DOHH2 (cell line): ENCODE measurements around the gene NFATC2IP.

ENCODE experiments used
- H3F3A ChIP-seq: fragments of 200-600 bp; sonication (generic), shearing (Covaris generic); 2 replicates; pipeline ENCODE4 v1.6.0; 2016; ENCODE audit warnings: antibody characterized with exemption, mild to moderate bottlenecking; ENCODE audit not compliant: control insufficient read depth, insufficient read depth
- H3K27ac ChIP-seq: fragments of 200-600 bp; sonication (generic); 2 replicates; pipeline ENCODE4 v1.5.1; 2014; ENCODE audit warnings: low read depth, mild to moderate bottlenecking, low read length, moderate library complexity
- H3K27me3 ChIP-seq: fragments of 200-600 bp; sonication (generic); 2 replicates; pipeline ENCODE4 v1.6.1; 2014; ENCODE audit warnings: mild to moderate bottlenecking, low read length, mixed read lengths; ENCODE audit not compliant: control insufficient read depth
- H3K36me3 ChIP-seq: fragments of 200-600 bp; sonication (generic); 2 replicates; pipeline ENCODE4 v1.6.1; 2014; ENCODE audit warnings: mild to moderate bottlenecking, low read length, moderate library complexity, mixed read lengths; ENCODE audit not compliant: control insufficient read depth
- H3K4me1 ChIP-seq: fragments of 200-600 bp; sonication (generic); 2 replicates; pipeline ENCODE4 v1.6.1; 2014; ENCODE audit warnings: mild to moderate bottlenecking, low read length, mixed read lengths; ENCODE audit not compliant: control insufficient read depth
- H3K4me2 ChIP-seq: fragments of 200-600 bp; sonication (generic); 2 replicates; pipeline ENCODE4 v1.6.0; 2014; ENCODE audit warnings: mild to moderate bottlenecking, low read length, moderate library complexity
- H3K4me3 ChIP-seq: fragments of 200-600 bp; sonication (generic); 2 replicates; pipeline ENCODE4 v1.5.1; 2014; ENCODE audit warnings: mild to moderate bottlenecking, low read length, mixed read lengths
- H3K79me2 ChIP-seq: fragments of 200-600 bp; sonication (generic); 2 replicates; pipeline ENCODE4 v1.6.1; 2014; ENCODE audit warnings: mild to moderate bottlenecking, low read length, mixed read lengths; ENCODE audit not compliant: control insufficient read depth
- H3K9me2 ChIP-seq: fragments of 200-600 bp; sonication (generic); replicated peaks from 2 replicates; pipeline ENCODE4 v1.6.1; 2014; ENCODE audit warnings: mild to moderate bottlenecking, low read length, mixed read lengths; ENCODE audit not compliant: control insufficient read depth
- H3K9me3 ChIP-seq: fragments of 200-600 bp; sonication (generic); 2 replicates; pipeline ENCODE4 v1.6.1; 2014; ENCODE audit warnings: antibody characterized with exemption, low read length, mixed read lengths; ENCODE audit not compliant: control insufficient read depth, insufficient read depth
- H4K20me1 ChIP-seq: fragments of 200-600 bp; sonication (generic); 2 replicates; pipeline ENCODE4 v1.6.0; 2014; ENCODE audit warnings: low read depth, mild to moderate bottlenecking, antibody characterized with exemption, low read length, moderate library complexity; ENCODE audit not compliant: control insufficient read depth, insufficient read depth
- EZH2phosphoT487 ChIP-seq: fragments of 200-600 bp; sonication (generic); IDR thresholded peaks from 2 replicates; pipeline ENCODE4 v1.6.1; 2017; ENCODE audit warnings: borderline replicate concordance, mild to moderate bottlenecking, antibody characterized with exemption, low read length, moderate library complexity, mixed read lengths
- TF ChIP-seq, protein P1 (sequence below): fragments of 200-600 bp; sonication (generic); IDR thresholded peaks from one replicate; pipeline ENCODE4 v1.5.1; 2014; ENCODE audit warnings: antibody characterized with exemption, mild to moderate bottlenecking, low read depth, low read length; ENCODE audit not compliant: poor library complexity, severe bottlenecking

Gene NFATC2IP

GRCh38 chr16:28987170-28987853, 36.6 kb downstream of the NFATC2IP start:
- Histone ChIP-seq H3K9me2 (no peaks in the 10 kb centered on the region), H3K4me2 (no peak overlapping the region), H3K4me3 (no peak overlapping the region), H3F3A (no peaks in the 10 kb centered on the region), H3K27me3 (no peaks in the 10 kb centered on the region), H4K20me1 (no peaks in the 10 kb centered on the region), H3K4me1 (peaks cover 16% of the 10 kb centered on the region), H3K9me3 (no peaks in the 10 kb centered on the region), H3K79me2 (no peaks in the 10 kb centered on the region), H3K36me3 (peaks cover under 1% of the 10 kb centered on the region), H3K27ac (no peak overlapping the region)
- TF ChIP-seq EZH2phosphoT487, result no peak
- TF ChIP-seq, protein P1, sequence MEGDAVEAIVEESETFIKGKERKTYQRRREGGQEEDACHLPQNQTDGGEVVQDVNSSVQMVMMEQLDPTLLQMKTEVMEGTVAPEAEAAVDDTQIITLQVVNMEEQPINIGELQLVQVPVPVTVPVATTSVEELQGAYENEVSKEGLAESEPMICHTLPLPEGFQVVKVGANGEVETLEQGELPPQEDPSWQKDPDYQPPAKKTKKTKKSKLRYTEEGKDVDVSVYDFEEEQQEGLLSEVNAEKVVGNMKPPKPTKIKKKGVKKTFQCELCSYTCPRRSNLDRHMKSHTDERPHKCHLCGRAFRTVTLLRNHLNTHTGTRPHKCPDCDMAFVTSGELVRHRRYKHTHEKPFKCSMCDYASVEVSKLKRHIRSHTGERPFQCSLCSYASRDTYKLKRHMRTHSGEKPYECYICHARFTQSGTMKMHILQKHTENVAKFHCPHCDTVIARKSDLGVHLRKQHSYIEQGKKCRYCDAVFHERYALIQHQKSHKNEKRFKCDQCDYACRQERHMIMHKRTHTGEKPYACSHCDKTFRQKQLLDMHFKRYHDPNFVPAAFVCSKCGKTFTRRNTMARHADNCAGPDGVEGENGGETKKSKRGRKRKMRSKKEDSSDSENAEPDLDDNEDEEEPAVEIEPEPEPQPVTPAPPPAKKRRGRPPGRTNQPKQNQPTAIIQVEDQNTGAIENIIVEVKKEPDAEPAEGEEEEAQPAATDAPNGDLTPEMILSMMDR, result no peak

- no peaks in the 10 kb centered on the region for H3K9me3 ChIP-seq
- H3K27ac ChIP-seq, result no peak overlapping the region
- H4K20me1 ChIP-seq, result no peaks in the 10 kb centered on the region
- no peaks in the 10 kb centered on the region for H3K27me3 ChIP-seq
- H3F3A ChIP-seq, result no peaks in the 10 kb centered on the region
- no peak overlapping the region for H3K4me2 ChIP-seq
- no peak overlapping the region for H3K4me3 ChIP-seq
- TF ChIP-seq, protein P1, result no peak
- no peak for TF ChIP-seq EZH2phosphoT487
- H3K36me3 ChIP-seq, result no peaks in the 10 kb centered on the region
- no peaks in the 10 kb centered on the region for H3K9me2 ChIP-seq
- no peaks in the 10 kb centered on the region for H3K79me2 ChIP-seq
- peaks cover 13% of the 10 kb centered on the region for H3K4me1 ChIP-seq
Measured at GRCh38 chr16:28989363-28989762, 38.6 kb downstream of the NFATC2IP start.

DNA sequence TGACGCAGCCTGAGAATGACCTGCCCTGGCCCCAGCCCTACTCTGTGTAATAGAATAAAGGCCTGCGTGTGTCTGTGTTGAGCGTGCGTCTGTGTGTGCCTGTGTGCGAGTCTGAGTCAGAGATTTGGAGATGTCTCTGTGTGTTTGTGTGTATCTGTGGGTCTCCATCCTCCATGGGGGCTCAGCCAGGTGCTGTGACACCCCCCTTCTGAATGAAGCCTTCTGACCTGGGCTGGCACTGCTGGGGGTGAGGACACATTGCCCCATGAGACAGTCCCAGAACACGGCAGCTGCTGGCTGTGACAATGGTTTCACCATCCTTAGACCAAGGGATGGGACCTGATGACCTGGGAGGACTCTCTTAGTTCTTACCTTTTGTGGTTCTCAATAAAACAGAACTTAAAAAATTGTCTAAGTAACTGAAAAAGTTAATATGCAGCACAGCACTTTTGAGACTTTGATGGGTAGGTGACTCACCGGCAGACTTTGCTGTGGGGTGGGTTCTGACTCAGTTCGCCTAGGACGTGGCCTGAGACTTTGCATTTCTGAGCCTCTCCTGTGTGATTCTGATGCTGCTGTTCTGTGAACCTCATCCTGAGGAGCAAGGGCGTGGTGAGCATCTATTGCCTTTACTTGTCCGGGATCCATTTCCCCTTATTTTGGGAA, 39.8 kb downstream of the NFATC2IP start:
- H3K27ac ChIP-seq, result no peak overlapping the region
- peaks cover 2% of the 10 kb centered on the region for H3K4me1 ChIP-seq
- H3K36me3 ChIP-seq, result no peaks in the 10 kb centered on the region
- no peaks in the 10 kb centered on the region for H4K20me1 ChIP-seq
- TF ChIP-seq EZH2phosphoT487, result no peak
- TF ChIP-seq, protein P1, result no peak
- H3K9me3 ChIP-seq, result no peaks in the 10 kb centered on the region
- no peak overlapping the region for H3K4me3 ChIP-seq
- H3K9me2 ChIP-seq, result no peaks in the 10 kb centered on the region
- no peak overlapping the region for H3K4me2 ChIP-seq
- no peaks in the 10 kb centered on the region for H3F3A ChIP-seq
- no peaks in the 10 kb centered on the region for H3K79me2 ChIP-seq
- no peaks in the 10 kb centered on the region for H3K27me3 ChIP-seq
